GM21447 (cell line): ENCODE measurements around the gene LILRB3.
"Not testable (repeated sequence)": the region's sequence is repeated elsewhere in the genome, so short reads cannot be mapped to it uniquely, and the experiment has no call there.

Experiments
- ATAC-seq: cut with Tn5 transposase; IDR thresholded peaks from one replicate; pipeline ENCODE4 v1.9.1; 2021; ENCODE audit not compliant: unreplicated experiment

Gene LILRB3

GRCh38 chr19:54222474-54223276 lies at the start of gene LILRB3:
Gene LILRB3 (minus strand): TSS chr19:54223007. CDS start chr19:54222976, 31 bp downstream.
- ATAC-seq = not testable (repeated sequence)

DNA sequence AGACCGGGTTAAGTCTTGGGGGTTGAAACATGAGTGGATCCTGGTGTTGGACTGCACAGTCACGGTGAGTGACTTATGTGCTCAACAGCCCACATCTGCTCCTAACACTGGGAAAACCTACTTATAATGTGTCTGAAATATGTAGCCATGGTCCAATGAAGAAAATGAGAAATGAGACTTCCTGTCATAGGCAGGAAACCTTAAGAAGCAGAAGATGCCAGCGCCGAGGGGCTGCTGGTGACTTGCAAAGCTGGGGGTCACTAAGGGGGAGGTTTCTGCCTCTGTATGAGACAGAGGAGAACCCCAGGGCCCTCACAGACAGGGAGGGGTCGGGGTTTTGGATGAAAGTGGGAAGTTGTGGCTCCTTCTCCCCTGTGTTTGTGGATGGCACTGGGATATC lies 49.4 kb upstream of the LILRB3 start:
- ATAC-seq = not testable (repeated sequence)

DNA sequence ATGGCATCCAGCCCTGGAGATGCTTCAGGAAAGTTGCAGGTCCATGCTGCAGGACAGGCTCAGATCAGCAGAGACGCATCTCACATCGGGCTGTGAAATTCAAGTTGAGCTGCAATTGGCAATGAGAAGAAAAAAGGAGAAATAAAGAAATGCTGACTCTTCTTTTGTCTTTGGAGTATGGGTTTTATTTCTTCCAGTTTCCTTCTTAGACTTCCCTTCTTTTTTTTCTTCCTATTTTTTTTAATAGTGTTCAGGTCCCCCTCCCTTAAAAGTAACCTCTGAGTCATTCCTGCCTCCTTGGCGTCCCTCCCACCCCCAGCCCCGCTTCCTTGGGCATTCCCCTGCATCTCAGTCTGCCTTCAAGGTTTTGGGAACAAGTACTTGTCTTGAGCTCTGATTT lies 48.8 kb upstream of the LILRB3 start:
- not testable (repeated sequence) for ATAC-seq

DNA sequence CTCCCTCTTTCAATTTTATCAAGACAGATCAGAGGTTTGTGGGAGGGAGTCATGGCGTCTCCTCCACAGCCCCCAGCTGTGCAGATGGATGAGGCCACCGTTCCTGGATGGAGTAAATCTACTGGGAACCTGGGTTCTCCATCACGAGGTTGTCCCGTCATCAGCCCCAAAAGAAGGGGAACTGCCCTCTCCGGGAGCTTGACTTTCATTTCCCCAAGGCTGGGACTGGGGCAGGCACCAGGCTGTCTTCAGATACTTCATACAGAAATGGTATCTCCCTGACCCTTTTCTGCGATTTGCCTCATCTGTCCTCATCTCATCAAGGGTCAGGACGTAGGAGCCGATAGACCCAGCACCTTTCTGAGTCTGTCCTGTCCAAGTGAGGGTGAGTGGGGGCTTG lies 48.3 kb upstream of the LILRB3 start:
- ATAC-seq = no peak

GRCh38 chr19:54268936-54269335 lies 46.1 kb upstream of the LILRB3 start:
- no peak for ATAC-seq

- no peak for ATAC-seq
These were observed 43.3 kb upstream of the LILRB3 start for GRCh38 chr19:54266133-54266532.

DNA sequence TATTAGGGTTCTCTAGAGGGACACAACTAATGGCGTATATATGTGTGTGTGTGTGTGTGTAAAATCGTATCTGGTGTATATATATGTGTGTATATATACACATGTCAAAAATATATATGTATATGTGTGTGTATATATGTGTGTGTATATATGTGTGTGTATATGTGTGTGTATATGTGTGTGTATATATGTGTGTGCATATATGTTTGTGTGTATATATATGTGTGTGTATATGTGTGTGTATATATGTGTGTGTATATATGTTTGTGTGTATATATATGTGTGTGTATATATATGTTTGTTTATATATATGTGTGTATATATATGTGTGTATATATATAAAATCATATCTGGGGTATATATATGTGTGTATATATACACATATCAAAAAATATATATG lies 39.7 kb upstream of the LILRB3 start:
- no peak for ATAC-seq

DNA sequence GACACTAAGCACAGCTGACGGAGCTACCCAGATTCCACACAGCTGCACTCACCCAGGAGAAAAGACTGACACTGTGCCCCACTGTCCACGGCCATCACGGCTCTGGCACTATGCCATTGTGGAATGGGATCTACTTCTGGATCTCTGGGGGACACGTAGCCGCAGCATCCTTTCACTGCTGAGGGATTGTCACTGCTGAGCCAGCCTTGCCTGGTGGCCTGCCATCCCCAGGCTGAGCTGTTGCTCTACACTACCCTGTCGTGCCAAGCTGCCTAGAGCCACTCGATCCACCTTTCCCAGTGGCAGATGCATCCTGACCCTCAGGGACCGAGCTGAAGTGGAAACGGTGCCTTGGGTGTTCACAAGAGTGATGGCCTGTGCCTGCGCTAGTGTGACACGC lies 39.3 kb upstream of the LILRB3 start:
- ATAC-seq = no peak

GRCh38 chr19:54257116-54257480 lies 34.3 kb upstream of the LILRB3 start, which contains the start of gene LILRB5:
Gene LILRB5 (minus strand): TSS chr19:54257273. CDS start chr19:54257193, 80 bp downstream.
- no peak for ATAC-seq

DNA sequence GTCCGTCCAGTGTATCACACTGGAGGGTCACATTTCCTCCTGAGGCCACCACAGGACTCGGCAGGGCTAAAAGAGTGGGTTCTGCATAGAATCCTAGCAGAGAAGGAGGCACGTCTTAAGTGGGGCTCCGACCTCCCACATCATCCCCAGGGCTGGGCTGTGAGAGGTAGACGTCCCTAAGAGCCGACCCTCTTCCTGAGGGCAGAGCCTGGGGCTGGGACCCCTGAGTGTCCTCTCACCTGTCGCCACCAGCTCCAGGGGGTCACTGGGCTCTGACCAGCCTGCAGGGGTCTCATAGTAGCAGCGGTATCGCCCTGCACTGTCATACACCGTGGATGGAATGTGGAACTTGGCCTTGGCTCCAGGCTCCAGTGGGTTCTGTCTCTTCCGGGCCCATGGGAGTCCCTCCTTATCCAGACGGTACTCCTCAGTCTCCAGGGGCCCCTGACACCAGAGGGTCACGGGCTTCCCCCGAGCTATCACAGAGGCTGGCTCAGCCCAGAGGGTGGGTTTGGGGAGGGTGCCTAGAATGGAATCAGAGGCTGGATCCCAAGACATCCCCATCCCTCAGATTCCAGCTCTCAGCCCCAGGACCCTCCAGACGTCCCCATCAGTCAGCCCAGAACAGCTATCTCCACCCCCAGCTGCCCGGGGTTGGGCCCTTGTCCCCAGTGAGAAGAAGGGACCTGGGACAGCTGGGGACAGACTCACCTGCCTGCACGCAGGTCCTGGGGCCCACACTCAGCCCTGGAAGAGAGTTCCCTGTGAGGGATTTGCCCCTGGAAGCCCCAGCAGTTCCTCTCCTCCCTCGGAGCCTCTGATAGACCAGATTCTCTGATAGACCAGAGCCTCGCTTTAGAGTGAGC lies 33.7 kb upstream of the LILRB3 start:
- no peak for ATAC-seq

- no peak for ATAC-seq
These were observed 32.4 kb upstream of the LILRB3 start for GRCh38 chr19:54255105-54255775.

GRCh38 chr19:54254195-54254906 lies 31.5 kb upstream of the LILRB3 start:
- no peak for ATAC-seq

DNA sequence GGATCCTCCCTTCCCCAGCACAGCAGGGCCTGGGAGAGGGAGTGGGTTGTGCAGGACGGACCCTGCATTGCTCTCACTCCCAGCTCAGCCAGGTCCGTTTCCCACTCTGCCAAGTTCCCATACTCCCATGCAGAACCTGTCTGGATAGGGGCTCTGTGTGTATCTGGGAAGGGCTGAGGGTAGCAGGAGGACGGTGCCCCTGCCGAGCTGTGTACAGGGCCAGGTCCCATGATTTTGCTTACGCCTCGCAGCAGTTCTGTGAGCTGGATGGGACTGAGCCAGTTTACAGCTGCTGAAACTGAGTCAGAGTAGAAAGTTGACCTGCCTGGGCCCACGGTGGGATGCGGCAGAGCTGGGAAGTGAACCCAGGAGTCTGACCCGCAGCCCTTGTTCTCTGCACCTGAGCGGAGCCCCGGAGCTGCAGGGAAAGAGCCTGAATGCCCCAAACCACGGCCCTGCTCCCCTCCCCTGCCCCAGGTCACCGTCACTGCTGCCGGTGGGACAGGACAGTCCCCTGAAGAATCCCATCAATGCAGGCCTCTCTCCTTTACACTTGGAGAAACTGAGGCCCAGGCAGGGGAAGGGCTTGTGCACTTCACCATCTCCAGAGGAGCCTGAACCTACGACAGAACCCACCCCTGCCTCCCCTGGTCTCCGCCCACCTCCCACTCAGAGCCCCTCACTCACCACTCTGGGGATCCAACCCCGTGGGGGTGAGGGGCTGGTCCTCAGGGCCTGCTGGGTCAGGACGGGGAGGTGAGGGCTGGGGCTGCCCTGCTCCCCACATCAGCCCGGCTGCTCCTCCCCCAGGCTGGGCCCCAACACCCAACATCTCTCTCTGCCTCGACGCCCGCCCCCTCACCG lies 30.8 kb upstream of the LILRB3 start:
- no peak for ATAC-seq

GRCh38 chr19:54252845-54253244 lies 30.0 kb upstream of the LILRB3 start:
- no peak for ATAC-seq

- no peak for ATAC-seq
These were observed 29.4 kb upstream of the LILRB3 start for GRCh38 chr19:54252243-54252642.

GRCh38 chr19:54248016-54248601 lies 25.3 kb upstream of the LILRB3 start:
- ATAC-seq = no peak

DNA sequence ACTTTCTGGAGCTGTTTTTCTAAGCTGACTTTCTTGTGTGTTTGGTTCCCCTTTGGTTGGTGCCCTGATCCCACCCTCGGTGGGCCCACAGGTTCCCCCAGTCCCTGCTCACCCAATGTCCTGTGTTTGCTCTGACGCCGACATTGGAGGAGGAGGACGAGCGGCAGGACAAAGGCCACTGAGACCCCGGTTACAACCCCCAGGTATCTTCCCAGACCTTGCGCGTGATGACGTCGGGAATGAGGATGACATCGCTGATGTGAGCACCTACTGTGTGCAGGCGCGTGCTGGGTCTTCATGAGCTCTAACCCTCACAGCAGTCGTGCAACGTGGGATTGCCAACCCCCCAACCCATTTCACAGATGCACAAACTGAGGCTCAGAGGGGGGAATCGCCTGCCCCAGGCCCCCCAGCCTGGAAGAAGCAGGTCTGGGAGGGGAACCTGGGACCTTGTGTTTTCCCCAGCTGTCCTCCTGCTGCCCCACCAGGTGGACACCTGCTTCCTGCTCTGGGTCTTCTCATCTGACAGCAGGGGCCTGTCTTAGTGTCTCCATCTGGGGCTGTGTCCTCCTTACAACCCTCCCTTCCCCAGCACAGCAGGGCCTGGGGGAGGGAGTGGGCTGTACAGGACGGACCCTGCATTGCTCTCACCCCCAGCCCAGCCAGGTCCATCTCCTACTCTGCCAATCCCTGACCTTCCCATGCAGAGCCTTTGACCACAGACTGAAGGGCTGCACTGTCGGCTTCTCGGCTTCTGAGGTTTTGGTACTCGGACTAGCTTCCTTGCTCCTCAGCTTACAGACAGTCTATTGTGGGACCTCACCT lies 24.5 kb upstream of the LILRB3 start:
- ATAC-seq = no peak

- ATAC-seq = no peak
These were observed 23.1 kb upstream of the LILRB3 start for GRCh38 chr19:54245936-54246335.

- ATAC-seq = not testable (repeated sequence)
These were observed 21.0 kb upstream of the LILRB3 start for GRCh38 chr19:54243809-54244208.
